SKM-1 (cell line): ENCODE data around the gene GID8.

Source experiments
- DNase-seq: peaks from one replicate; lab custom pipeline; 2025; ENCODE audit not compliant: unreplicated experiment; lab: John Stamatoyannopoulos, UW

GID8 gene

DNA sequence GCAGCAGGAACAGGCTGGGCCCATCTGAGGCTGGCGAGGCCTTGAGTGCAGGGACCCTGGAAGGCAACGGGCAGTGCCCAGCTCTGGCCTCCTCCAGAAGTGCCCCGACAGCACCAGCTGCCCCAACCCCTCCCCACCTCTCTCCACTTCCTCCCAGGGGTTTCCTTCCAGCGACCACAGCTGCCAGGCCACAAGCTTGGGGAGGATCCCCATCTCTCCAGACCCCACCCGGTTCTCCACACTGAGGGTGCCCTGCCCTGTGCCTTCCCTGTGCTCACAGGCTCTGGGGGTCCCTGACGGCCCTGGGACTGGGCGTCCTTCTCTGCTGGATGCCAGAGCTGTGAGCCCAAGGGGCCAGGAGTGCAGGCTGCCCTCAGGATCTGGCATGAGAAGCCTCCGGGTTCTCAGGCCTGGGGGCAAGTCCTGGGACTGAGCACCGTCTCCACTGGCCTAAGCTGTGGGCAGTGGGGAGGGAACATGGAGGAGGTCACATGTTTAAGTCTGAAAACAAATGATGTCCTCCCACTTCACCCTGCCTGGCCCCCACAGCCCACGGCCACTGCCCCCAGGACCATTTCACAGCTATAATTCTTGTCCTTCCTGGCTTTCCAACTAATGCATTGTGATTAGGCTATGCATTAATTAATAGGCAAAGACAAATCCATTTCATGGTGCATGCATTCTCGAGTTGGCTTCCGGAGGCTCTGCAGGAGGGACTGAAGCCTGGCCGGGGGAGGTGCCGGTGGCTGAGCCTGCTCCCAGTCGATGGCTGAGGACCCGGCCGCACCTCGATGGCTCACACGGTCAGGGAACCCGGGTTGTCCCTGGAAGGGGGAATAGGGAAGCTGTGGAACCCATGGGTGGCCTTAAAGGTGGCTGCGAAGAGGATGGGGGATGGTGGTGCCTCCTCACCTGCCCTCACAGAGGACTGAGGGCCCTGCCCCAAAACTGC lies 44.5 kb downstream of the GID8 start:
- no peak for DNase-seq

DNA sequence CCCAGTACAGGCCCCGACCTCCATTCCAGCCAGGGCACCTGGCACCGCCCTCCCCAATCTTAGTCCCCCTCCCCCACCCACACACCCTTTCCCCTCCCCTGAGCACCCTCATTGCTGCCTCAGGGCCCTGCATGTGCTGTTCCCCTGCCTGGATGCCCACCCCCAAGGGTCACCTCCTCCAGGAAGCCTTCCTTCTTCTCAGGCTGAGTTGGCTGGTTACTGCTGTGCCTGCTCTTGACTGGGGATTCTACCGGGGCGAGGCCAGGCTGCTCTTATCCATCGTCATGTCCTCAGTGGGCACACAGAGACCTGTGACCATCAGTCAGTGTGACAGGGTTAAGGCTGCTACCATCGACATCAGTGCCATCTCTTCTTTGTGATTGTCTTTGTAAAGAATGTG lies 45.3 kb downstream of the GID8 start:
- no peak for DNase-seq

DNA sequence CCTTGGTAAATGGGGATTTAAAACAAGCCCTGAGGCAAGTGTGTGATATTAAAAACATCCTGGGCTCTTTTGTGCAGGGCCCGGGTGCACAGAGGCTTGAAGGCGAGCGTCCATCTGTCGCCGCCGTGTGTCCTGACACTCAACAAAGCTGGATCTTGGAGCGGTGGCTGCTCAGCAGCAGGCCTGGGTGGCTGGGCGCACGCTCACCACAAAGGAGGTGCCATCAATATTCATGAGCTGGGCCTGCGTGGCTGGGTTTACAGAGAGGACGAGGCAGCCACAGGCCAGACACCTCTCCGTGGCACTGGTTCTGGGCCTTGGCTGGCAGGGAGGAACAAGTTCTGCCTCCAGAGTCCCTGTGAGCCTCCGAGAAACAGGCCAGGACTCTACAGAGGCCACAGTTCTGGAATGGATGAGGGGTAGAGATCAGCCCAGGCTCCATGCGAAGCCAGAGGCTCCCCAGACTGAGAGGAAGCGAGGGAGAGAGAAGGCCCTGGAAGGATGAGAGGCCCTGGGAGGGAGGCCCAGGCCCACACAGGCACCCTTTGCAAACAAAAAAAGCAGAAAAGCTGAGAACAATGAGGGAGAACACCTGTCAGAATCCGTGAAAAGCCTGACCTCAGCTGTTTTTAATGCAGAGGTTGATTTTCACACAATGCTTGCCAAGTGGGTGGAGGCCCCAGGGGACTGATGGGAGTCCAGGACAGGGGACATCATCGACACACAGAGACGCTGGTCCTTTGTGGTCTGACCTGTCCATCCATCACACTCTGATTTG lies 46.9 kb downstream of the GID8 start:
- DNase-seq = no peak

DNA sequence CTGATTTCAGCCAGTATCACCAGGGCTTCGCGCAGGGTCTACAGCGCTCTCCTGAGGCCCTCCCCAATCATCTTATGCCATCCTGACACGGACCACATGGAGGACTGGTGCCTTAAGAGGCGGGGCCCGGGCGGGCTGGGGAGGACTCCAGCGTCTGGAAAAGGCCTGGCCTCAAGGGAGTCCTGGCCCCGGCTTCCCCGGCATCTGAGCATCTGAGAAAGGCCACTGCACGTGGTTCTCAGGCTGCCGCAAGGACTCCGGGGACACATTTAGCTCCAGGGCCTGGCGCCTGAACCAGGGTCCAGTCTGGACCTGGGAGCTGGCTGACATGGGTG lies 47.5 kb downstream of the GID8 start:
- DNase-seq = no peak

DNA sequence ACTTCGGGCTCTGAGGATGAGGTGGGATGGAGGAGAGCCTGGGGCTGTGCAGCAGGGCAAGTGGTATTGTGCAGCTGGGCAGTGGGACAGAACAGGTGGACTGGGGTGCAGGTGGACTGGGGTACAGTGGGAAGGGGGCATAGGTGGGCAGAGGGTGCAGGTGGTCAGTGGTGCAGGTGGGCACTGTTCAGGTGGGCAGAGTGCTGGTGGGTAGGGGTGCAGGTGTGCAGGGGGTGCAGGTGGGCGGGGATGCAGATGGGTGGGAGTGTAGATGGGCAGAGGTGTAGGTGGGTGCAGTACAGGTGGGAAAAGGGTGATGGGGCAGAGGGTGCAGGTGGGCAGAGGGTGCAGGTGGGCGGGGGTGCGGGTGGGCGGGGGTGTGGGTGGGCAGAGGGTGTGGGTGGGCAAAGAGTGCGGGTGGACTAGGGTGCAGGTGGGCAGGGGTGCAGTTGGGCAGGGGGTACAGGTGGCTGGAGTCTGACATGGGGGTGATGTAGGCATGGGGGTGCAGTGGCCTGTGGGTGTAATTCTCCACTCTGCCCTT lies 48.4 kb downstream of the GID8 start:
- no peak for DNase-seq

DNA sequence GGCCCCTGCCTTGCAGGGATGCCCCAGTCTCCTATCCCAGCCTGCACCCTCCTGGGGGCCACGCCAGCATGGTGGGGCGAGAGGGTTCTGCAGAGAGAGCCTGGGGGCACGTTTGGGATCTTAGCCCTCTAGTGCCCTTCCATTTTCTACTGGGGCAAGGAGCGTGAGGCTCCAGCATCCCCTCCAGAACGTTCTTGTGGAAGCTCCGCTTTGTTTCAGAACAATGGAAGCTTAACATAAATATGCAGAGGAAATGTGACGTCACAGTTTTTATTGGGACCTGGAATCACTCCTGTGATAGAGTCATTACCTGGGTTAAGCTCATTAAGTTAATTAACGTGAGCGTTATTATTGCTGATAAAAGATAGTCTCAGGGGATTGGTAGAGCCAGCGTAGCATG lies 49.2 kb downstream of the GID8 start:
- no peak for DNase-seq

DNA sequence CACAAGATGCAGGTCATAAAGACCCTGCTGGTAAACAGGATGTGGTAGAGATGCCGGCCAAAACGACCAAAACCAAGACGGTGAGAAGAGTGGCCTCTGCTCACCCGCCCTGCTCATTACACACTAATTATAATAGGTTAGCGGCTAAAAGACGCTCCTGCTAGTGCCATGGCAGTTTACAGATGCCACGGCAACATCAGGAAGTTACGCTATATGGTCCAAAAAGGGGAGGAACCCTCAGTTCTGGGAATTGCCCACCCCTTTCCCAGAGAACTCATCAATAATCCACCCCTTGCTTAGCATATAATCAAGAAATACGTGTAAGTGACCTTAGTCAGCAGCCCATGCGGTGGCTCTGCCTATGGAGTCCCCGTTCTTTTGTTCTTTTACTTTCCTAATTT lies 51.3 kb downstream of the GID8 start:
- DNase-seq = no peak

DNA sequence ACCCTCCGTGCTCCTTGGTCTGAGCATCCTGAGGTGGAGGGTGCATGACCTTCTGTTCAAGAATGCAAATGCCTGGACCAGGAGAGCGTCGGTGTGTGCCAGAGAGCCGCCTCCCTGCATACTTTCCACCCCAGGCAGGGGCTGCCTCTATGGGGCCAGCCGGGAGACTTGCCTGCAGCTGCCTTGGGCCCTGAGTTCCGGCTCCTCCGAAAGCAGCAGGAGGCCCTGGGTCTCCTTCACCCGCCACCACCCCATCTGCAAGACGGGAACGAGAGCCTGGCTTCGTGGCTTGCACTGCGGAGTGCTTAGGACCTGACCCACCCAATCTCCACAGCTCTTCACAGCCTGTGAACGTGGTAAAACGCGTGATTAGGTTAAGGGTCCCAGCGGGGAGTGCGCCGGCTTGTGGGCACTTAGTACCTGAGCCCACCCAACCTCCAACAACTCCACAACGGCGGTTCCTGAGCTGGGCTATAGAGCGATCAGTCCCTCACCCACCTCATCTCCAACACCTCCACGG lies 52.4 kb downstream of the GID8 start:
- no peak for DNase-seq

DNA sequence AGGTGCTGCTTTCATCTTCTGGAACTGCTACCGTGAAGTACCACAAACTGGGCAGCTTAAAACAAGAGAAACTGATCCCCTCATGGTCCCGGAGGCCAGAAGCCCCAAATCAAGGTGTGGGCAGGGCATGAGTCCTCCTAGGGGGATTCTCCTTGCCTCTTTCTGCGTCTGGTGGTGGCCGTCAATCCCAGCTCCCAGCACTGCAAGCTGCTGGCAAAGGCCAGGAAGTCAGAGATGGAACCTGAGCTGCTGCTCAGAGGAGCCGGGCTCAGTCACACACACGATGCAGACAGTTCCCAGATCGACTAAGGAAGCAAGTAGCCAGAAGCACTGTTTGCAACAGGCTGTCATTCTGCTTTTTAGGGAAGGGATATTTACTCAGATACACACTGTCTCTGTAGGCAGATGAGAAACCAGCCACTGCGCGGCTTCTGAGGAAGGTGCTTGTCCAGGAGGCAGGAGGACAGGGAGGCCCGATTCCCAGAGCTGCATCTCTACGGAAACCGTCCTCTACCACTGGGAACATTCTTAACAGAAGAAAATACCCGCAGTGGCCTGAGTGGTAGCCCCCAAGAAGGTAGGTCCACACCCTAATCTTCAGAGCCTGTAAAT lies 53.4 kb downstream of the GID8 start:
- no peak for DNase-seq

DNA sequence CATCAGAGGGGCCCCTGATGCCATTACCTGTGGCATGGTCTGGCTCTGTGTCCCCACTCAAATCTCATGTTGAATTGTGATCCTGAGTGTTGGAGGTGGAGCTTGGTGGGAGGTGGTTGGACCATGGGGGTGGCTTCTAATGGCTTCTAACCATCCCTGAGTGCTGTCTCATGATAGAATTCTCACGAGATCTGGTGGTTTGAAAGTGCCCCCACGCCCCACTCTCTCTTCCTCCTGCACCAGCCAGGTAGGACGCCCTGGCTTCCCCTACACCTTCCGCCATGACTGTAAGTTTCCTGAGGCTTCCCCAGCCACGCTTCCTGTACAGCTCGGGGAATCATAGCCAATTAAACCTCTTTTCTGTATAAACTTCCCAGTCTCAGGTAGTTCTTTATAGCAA lies 53.9 kb downstream of the GID8 start:
- no peak for DNase-seq

DNA sequence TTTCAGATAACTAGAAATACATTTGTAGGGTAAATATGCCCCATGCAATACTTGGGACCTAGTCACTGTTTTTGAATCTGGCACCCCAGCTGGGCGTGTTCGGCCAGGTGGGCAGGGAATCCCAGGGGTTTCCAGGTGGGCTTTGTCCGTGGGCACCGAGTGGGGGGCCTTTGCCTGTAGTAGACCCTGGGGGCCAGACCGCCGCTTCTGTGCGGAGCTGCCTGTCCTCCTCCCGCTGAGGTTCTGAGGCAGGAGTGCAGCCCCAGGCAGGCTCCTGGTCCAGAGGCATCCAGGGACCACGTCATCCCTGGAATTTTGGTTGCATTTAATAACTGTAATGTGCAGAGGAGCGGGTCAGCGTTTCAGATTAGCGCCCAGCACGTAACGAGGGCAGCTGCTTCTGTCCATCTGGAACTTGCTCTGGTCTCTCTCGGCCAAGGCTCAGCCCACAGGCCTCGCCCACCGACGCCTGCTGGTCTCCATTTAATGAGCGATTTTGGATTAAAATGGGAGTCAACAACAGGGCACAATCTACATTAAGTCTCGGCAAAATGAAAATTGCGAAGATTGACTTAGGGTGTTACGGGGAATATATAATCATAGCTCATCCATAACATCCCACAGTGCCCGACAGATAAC lies 56.0 kb downstream of the GID8 start:
- DNase-seq = no peak

DNA sequence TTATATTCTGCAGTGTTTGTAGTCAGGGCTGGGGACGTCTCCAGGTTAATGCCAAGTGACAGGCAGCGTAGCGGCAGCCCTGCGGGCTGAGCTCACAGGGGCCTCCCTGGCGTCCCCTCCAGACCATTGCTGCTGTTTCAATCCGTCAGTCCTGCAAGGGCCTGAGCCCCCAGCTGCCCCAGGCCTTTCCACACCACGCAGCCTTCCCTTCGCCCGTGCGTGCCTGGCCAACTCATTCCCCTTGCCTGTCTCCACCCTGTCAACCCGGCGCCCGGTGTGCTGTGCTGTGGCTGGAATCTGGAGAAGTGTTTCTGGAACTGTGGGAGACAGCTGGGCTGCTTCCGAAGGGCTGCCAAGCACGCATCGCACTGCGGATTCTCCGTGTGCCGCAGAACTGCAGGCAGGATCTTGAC lies 56.9 kb downstream of the GID8 start:
- no peak for DNase-seq

DNA sequence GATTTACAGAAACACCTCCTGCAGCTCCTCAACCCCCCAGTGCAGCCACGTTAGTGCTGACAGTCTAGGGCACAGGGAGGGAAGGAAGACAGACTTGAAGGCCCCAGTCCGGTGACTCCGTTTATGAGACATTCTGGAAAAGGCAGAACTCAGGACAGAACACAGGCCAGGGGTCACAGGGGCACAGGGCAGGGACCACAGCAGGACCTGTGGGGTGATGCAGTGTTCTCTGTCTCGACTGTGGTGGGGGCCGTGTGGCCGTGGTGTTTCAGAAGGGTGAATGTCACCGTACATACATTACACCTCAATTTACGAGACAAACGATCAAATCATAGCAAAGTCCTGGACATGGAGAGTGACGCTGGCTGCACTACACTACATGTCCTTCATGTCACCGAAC lies 57.5 kb downstream of the GID8 start:
- no peak for DNase-seq

DNA sequence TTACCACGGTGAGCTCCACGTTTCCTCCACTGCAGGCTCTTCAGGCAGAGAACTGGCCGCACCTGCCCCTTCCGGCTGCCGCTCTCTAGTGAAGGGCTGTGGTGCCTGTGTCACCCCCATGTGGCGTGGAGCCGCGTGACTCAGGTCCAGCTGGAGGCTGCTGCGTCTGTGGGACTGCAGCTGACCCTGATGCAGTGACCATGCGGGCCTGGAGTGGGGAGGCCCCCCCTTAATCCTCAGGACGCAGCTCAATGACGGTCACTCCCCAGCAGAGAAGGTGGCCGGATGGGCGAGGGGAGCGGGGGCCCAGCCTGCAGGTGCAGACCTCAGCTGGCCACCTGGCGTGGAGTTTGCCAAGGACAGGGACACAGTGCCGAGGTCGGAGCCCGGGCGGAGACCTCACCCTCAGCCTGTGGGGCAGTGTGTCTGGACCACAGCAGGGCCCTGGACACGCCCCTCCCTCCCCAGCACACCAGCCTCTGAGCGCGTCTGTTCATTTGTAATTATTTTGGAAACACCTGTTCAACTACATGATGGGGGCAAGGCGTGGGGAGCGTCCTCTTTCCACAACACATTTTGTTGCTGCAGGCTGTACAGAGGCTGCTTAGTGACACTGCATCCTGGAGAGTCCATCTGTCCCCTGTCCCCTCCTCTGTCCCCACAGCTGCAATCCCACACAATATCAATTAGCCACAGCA lies 58.1 kb downstream of the GID8 start:
- no peak for DNase-seq

DNA sequence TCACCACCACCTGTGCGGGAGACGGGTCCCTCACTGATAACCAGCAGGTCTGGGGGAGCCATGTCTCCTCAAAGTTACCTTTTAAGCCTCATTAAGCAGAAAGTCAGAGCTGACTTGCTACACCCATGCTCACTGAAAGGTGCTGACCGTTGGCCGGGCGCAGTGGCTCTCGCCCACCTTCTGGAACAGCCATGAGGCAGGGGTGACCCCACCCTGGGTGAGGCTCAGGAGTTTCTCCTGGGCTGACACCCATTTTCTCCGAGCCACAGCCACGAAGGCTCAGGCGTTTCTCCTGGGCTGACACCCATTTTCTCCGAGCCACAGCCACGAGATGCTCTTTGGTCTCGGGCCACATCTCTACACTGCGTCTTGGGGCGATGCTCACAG lies 58.6 kb downstream of the GID8 start:
- no peak for DNase-seq

DNA sequence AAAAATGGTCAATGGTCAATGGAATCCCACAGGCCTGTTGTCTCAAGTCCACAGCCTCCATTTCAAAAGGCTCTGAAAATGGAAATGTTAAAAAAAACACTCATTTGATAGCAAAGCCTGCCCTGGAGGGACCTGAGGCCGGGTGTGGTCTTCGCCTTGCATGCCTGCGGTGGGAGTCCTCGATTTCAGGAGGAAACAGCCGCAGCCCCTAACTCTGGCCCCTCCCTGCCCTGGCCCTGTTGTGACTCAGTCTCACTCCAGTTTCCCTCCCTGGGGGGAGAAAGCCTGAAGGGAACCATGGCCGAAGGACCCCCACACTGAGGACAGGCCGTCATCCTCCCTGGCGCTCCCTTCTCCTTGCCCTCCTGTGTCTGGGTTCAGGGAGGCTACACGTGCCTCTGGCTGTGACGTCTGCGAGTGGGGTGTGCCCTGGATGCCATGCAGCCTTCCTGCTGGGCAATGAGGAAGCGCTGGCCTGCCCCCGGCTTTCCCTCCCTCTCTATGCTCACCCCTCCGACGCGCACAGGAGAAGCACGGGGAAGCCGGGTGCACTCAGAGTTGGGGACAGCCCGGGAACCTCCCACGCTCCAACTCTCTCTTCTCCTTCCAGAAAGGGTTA lies 59.6 kb downstream of the GID8 start:
- DNase-seq = no peak
